ENCODE results near the gene AURKAIP1.

- TF ChIP-seq CTCF (conservative IDR thresholded peaks at IDR 0.05; ENCODE audit: low read depth, low read length) (no peak), EZH2 (IDR thresholded peaks at IDR 0.05; ENCODE audit: low read length, unreplicated experiment) (no peak)
Measured at GRCh38 chr1:1332774-1333480, 42.1 kb downstream of the AURKAIP1 start.
